HG03342 (cell line): Measurements from ENCODE around the gene LRMDA.
"Not testable (repeated sequence)": the region's sequence is repeated elsewhere in the genome, so short reads cannot be mapped to it uniquely, and the experiment has no call there.

Experiments
- ATAC-seq: cut with Tn5 transposase; IDR thresholded peaks from one replicate; pipeline ENCODE4 v1.9.1; 2021; ENCODE audit warnings: mild to moderate bottlenecking, moderate library complexity; ENCODE audit not compliant: unreplicated experiment

LRMDA gene

DNA sequence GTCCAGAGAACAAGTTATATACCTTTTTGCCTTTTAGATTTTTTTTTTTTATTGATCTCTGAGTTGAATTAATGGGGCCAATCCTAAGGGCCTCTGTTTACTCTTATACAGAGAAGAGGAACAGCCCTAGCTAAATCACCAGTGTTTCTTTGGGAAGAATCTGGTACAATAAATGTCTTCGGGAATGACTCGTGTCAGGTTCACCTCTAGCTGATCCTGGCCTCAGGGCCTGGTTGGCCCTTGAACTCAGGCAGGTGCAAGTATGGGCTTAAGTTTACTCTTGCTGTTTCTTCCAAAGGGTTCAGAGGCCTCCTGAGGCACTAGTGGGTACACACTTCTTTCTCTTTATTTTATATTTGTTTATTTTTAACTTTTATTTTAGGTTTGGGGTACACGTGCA is 71.0 kb downstream of the LRMDA start:
- ATAC-seq = no peak

DNA sequence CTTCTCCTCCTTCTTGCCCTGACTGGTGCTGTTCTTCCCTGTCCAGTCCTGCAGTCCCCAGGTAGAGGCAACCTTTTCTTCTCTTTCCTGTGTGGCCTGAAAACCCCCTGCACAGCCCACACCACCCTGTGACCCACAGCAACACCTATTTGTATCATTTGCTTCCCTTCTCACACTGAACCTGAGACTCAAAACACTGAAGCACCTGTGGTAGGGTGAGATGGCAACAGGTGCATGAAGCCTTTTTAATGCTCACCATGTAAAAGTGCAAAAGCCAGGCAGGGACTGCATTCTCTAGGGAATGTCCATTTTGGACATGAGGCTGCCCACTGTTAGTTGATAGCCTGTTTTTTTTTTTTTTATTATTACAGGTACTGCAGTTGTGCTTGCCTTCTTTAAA is 71.4 kb downstream of the LRMDA start:
- ATAC-seq = no peak

- ATAC-seq = no peak
These were observed 73.9 kb downstream of the LRMDA start for GRCh38 chr10:75505293-75505692.

DNA sequence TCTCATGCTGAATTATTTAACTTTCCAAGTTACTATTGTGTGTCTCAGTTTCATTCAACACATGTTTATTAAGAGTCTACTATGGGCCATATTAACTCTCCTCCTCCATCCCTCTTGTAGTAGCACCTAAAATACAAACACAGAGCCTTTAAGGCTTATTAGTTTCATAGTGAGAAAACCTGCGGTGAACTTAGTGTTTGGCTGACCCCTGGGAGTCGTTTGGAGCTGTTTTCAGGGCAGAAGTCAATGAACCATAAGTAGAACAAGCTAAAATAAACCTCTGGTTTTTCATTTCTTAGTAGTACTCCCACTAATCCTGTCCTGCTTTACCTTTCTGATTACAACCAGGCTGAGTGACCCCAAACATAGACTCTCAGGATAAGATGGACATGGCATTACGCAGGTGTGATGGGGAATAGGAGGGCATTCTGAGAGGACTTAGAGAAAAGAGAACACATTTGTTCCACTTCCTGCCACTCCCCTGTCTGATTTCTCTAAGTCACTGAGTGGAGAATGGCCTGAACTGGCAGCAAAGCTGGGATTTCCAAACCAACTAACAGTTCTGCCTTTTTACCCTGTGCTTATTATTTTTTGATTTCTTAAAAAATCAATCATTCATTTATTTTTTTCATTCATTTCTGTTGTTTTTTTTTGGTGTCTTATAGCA is 74.5 kb downstream of the LRMDA start:
- ATAC-seq = peak; percentile 74

- ATAC-seq = no peak
These were observed 75.5 kb downstream of the LRMDA start for GRCh38 chr10:75506930-75507329.

DNA sequence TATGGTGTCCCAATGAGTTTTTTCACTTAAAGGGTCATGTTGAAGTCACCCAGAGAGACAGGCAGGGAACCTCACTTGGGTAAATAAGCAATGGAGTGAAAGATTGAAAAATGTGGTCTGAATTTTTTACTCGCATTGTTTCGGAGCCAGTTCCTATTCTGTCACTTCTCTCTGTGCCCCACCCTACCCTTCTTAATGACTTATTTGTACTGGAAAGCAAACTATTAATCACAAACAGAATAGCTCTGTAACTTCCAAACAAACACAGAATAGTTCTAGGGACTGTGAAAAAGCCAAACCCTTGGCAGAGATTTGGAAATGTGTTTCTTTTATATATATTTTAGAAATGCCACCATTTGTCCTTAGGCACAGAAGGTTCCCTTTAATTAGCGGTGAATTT is 76.0 kb downstream of the LRMDA start:
- ATAC-seq = no peak

DNA sequence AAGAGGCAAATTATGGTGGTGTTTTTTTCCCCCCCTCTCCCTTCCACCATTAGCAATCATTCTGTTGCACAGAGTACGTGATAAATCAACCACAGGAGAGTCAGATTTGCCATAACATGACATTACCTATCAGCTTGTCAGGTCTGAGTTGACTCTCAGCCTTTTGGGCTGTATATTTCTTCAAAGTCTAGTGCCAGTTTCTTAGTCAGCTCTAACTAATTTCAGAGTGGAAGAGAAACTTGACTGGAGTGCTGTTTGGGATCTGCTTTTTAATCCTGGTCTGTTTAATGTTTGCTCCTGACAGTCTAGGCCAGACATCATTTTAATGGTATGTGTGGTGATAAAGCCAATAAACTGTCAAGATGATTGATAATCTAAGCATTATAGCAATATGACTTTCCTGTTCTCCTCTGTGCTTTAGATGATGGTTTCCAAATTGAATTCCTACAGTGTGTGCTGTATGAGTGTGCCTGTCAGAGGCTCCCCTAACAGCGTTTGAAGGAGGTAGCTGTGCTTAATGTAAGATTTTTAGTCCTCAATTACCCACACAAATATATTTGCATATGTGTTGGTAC is 76.9 kb downstream of the LRMDA start:
- ATAC-seq = no peak

DNA sequence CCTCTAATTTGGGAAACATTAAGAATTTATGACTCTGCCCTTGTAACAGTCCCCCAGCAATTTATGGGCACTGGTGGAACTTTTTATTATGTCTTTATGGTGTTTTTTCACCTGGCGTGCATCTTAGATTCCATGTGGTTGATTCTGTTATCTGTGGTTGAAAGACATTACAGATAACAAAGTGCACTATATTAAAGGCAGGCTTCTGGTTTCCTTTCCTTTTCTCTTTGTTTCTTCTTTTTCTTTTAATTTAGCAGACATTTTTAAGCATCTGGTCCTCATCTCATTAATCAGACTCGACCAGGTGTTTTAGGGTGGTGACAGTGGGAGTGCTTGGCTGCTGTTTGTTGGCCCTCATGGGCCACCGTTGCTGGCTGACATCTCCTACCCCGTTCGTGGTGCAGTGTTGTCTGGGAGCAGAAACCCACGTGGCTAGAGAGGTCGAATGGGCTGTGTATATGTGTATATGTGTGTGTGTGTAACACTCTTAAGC is 77.4 kb downstream of the LRMDA start:
- no peak for ATAC-seq

GRCh38 chr10:75509706-75510105 is 78.3 kb downstream of the LRMDA start:
- no peak for ATAC-seq

- ATAC-seq = no peak
These were observed 79.6 kb downstream of the LRMDA start for GRCh38 chr10:75511011-75511410.

GRCh38 chr10:75512203-75512933 is 80.9 kb downstream of the LRMDA start:
- ATAC-seq = no peak

GRCh38 chr10:75513292-75513885 is 82.0 kb downstream of the LRMDA start:
- no peak for ATAC-seq

- no peak for ATAC-seq
These were observed 83.4 kb downstream of the LRMDA start for GRCh38 chr10:75514830-75515229.

DNA sequence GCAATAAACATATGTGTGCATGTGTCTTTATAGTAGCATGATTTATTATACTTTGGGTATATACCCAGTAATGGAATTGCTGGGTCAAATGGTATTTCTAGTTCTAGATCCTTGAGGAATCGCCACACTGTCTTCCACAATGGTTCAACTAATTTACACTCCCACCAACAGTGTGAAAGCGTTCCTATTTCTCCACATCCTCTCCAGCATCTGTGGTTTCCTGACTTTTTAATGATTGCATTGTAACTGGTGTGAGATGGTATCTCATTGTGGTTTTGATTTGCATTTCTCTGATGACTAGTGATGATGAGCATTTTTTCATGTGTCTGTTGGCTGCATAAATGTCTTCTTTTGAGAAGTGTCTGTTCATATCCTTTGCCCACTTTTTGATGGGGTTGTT is 84.7 kb downstream of the LRMDA start:
- ATAC-seq = not testable (repeated sequence)

DNA sequence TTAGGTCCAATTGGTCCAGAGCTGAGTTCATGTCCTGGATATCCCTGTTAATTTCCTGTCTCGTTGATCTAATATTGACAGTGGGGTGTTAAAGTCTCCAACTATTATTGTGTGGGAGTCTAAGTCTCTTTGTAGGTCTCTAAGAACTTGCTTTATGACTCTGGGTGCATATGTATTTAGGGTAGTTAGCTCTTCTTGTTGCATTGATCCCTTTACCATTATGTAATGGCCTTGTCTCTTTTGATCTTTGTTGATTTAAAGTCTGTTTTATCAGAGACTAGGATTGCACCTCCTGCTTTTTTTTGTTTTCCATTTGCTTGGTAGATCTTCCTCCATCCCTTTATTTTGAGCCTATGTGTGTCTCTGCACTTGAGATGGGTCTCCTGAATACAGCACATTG is 87.8 kb downstream of the LRMDA start:
- not testable (repeated sequence) for ATAC-seq

DNA sequence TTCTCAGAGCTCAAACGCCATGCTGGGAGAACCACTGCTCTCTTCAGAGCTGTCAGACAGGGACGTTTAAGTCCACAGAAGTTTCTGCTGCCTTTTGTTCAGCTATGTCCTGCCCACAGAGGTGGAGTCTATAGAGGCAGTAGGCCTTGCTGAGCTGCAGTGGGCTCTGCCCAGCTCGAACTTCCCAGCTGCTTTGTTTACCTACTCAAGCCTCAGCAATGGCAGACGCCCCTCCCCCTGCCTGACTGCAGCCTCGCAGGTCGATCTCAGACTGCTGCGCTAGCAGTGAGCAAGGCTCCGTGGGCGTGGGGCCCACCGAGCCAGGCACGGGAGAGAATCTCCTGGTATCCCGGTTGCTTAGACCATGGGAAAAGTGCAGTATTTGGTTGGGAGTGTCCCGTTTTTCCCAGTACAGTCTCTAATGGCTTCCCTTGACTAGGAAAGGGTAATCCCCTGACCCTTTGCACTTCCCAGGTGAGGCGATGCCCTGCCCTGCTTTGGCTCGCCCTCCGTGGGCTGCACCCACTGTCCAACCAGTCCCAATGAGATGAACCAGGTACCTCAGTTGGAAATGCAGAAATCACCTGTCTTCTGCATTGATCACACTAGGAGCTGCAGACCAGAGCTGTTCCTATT is 89.9 kb downstream of the LRMDA start:
- not testable (repeated sequence) for ATAC-seq

DNA sequence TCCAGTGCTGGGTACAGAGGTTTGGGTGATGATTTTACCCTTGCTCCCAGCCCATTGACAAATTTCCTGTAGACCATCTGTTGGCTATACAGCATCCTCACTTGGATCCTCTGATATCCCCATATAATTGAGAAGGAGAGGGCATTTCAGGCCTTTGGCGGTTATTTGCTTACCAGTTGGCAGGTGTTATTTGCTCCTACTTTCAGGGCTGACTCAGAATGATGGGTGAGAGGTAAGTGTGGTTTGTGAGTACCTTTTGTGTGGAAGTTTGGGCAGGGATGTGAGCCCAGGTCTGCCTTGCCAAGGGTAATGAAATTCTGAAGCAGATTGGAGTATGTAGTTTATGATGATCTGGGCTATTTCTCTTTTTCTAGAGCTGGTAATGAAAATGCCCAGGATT is 93.6 kb downstream of the LRMDA start:
- no peak for ATAC-seq

- no peak for ATAC-seq
These were observed 94.2 kb downstream of the LRMDA start for GRCh38 chr10:75525646-75526045.

GRCh38 chr10:75527542-75527941 is 96.1 kb downstream of the LRMDA start:
- ATAC-seq = no peak

DNA sequence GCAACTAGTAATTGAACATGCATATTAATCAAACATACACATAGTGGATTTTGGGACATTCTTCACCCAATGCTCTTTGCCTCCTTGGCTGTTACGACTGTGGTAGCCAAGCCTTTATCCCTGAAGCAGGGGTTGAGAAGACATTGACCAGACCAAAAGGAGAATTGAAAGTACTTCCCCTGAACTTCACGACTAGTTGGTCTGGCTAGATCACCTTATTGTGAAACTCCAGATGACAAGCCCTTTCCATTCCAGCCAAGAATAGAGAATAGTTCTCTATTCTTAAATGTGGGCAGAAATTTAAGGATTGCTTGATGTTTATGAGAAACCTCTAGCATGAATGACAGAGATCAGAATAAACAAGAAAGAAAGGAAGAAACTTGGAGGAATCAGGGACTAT is 97.0 kb downstream of the LRMDA start:
- peak; percentile 65 for ATAC-seq

GRCh38 chr10:75530299-75530698 is 98.9 kb downstream of the LRMDA start:
- ATAC-seq = no peak
